IPS DF 6.9 (cell line): Measurements from ENCODE around the gene SPATA6.

Source experiments
- DNase-seq: peaks from one replicate; pipeline ENCODE4 v3.0.0-alpha.2; 2013; ENCODE audit warnings: low read depth, low spot score
- H3K27ac ChIP-seq: one replicate; pipeline ENCODE4 v1.5.1; 2013; ENCODE audit warnings: low read length, control low read depth
- H3K27me3 ChIP-seq: 2 replicates; pipeline ENCODE4 v1.6.1; 2013; ENCODE audit warnings: mild to moderate bottlenecking, low read length; ENCODE audit not compliant: control insufficient read depth, insufficient read depth
- H3K36me3 ChIP-seq: 2 replicates; pipeline ENCODE4 v1.6.1; 2013; ENCODE audit warnings: low read length; ENCODE audit not compliant: control insufficient read depth, insufficient read depth
- H3K4me1 ChIP-seq: 2 replicates; pipeline ENCODE4 v1.6.1; 2013; ENCODE audit warnings: low read length; ENCODE audit not compliant: control insufficient read depth, insufficient read depth
- H3K4me3 ChIP-seq: 2 replicates; pipeline ENCODE4 v1.5.1; 2013; ENCODE audit warnings: mild to moderate bottlenecking, low read length
- H3K9me3 ChIP-seq: 2 replicates; pipeline ENCODE4 v1.6.1; 2013; ENCODE audit warnings: low read length, inconsistent platforms; ENCODE audit not compliant: control insufficient read depth, insufficient read depth
- WGBS: extraction: QIAGEN DNeasy Blood & Tissue Kit; methylation state at CpG from one replicate; pipeline ENCODE4 v1.1.7; 2013; ENCODE audit warnings: mixed read lengths, missing lambda C conversion rate; ENCODE audit not compliant: insufficient read length, insufficient coverage; 5-methylcytosine and 5-hydroxymethylcytosine counted together

SPATA6 gene

GRCh38 chr1:48263041-48263440, 209.0 kb downstream of the SPATA6 start:
- no CpG with 5 or more reads among the region's 1 CpG for WGBS

GRCh38 chr1:48261881-48262400, 210.1 kb downstream of the SPATA6 start:
- H3K4me3 ChIP-seq, result no peak overlapping the region
- no peaks in the 10 kb centered on the region for H3K27me3 ChIP-seq
- no peak overlapping the region for H3K27ac ChIP-seq
- no peaks in the 10 kb centered on the region for H3K4me1 ChIP-seq
- no peak for DNase-seq
- no peaks in the 10 kb centered on the region for H3K9me3 ChIP-seq
- H3K36me3 ChIP-seq, result no peaks in the 10 kb centered on the region

More at GRCh38 chr1:48263041-48263440, 209.0 kb downstream of the SPATA6 start:
- DNase-seq, result no peak
- Histone ChIP-seq H3K4me3 (no peak overlapping the region), H3K36me3 (no peaks in the 10 kb centered on the region), H3K4me1 (no peaks in the 10 kb centered on the region), H3K27me3 (no peaks in the 10 kb centered on the region), H3K9me3 (no peaks in the 10 kb centered on the region), H3K27ac (no peak overlapping the region)

DNA sequence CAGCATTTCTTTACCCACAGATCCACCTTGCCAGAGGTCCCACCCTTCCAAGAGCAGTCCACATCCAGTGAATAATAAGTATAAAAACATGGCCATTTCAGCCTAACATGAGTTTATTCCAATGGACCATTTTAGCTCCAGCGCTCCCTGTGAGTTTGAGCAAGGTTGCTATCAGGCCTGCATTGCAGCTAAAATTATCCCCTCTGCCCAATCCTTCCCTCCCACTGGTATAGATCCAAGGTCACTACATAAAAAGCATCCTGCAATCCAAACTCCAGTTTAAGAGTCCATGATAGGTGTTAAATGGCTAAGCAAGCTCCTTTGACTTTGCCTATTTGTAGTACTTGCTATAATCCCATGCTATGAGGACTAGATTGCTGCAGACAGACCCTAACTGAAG, 213.9 kb downstream of the SPATA6 start:
- H3K36me3 ChIP-seq, result no peaks in the 10 kb centered on the region
- no peak for DNase-seq
- H3K27me3 ChIP-seq, result no peaks in the 10 kb centered on the region
- H3K4me1 ChIP-seq, result no peaks in the 10 kb centered on the region
- no peaks in the 10 kb centered on the region for H3K9me3 ChIP-seq
- H3K27ac ChIP-seq, result no peak overlapping the region
- H3K4me3 ChIP-seq, result no peak overlapping the region
- no CpG with 5 or more reads among the region's 1 CpG for WGBS

DNA sequence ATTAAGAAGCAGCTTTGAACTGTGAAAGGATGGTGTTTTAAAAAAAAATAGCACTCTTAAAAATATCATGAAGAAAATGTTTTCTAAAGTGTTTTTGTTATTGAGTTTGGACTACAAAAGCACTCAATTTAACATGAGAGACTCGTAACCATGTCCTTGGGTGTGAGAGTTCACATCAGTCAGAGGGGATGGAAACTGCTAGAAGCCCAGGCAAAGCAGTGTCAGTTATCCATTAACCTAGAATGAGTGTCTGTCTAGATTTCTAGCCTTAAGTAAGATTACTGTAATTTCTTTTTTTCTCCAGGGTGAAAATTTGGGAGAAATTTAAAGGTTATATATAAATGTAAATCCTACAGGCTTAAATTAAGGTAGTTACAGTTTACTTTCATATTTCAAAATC, 217.8 kb downstream of the SPATA6 start:
- Histone ChIP-seq H3K9me3 (no peaks in the 10 kb centered on the region), H3K4me3 (no peak overlapping the region), H3K27ac (no peak overlapping the region), H3K27me3 (no peaks in the 10 kb centered on the region), H3K36me3 (no peaks in the 10 kb centered on the region), H3K4me1 (no peaks in the 10 kb centered on the region)
- no CpG with 5 or more reads among the region's 1 CpG for WGBS
- no peak for DNase-seq

- Histone ChIP-seq H3K36me3 (no peaks in the 10 kb centered on the region), H3K27me3 (no peaks in the 10 kb centered on the region), H3K9me3 (no peaks in the 10 kb centered on the region), H3K27ac (no peak overlapping the region), H3K4me1 (no peaks in the 10 kb centered on the region), H3K4me3 (no peak overlapping the region)
- no peak for DNase-seq
- WGBS, result no CpG with 5 or more reads among the region's 3 CpGs
Observed at GRCh38 chr1:48251821-48252220, 220.2 kb downstream of the SPATA6 start.

DNA sequence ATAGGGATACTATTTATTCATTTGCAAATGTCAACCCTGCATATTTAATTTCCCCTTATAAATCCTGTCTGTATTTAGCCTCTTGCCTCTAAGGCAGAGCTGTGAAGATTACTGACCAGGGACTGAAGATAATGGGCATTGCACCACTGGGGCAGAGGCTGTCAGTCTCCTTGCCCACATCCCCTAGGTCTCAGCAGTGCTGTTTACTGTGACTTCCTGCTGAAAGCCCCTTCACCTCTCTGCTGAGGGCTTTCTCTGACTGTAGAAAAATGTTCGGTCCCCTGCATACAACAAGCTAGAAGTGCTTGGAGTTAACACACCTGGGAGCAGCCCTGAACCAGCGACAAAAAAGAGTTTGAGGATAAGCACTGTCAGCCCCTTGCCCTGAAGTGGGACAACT, 220.7 kb downstream of the SPATA6 start:
- no peak for DNase-seq
- WGBS, result no CpG with 5 or more reads among the region's 2 CpGs
- no peak overlapping the region for H3K27ac ChIP-seq
- no peaks in the 10 kb centered on the region for H3K36me3 ChIP-seq
- H3K27me3 ChIP-seq, result no peaks in the 10 kb centered on the region
- H3K4me3 ChIP-seq, result no peak overlapping the region
- H3K4me1 ChIP-seq, result no peaks in the 10 kb centered on the region
- no peaks in the 10 kb centered on the region for H3K9me3 ChIP-seq

GRCh38 chr1:48250572-48250971, 221.4 kb downstream of the SPATA6 start:
- no peak for DNase-seq
- H3K36me3 ChIP-seq, result no peaks in the 10 kb centered on the region
- WGBS, result no CpG with 5 or more reads among the region's 3 CpGs
- H3K27me3 ChIP-seq, result no peaks in the 10 kb centered on the region
- H3K4me1 ChIP-seq, result no peaks in the 10 kb centered on the region
- H3K9me3 ChIP-seq, result no peaks in the 10 kb centered on the region
- no peak overlapping the region for H3K27ac ChIP-seq
- H3K4me3 ChIP-seq, result no peak overlapping the region

GRCh38 chr1:48249868-48250267, 222.1 kb downstream of the SPATA6 start:
- WGBS, result no CpG with 5 or more reads among the region's 3 CpGs
- Histone ChIP-seq H3K27me3 (no peaks in the 10 kb centered on the region), H3K4me3 (no peak overlapping the region), H3K9me3 (no peaks in the 10 kb centered on the region), H3K27ac (no peak overlapping the region), H3K4me1 (no peaks in the 10 kb centered on the region), H3K36me3 (no peaks in the 10 kb centered on the region)
- DNase-seq, result peak; percentile 13

DNA sequence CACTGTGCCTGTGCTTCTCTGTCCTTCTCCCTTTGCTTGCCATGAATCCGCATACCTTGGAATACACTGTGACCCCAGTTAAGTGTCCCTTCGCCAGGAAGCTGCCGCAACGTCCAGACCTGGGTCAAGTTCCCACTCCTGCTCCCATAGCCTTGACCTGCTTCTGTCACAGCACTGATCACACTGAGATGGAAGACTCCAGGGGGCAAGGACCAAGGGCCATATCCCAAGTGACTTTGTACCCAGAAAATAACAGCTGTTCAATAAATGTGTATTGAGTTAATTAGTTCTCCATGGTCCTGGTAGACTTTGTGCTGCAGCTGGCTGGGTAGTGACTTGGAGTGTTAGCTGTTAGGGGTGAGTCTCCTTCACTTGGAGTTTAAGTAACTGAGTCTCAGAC, 223.6 kb downstream of the SPATA6 start:
- H3K27me3 ChIP-seq, result no peaks in the 10 kb centered on the region
- no peak overlapping the region for H3K4me3 ChIP-seq
- H3K9me3 ChIP-seq, result no peaks in the 10 kb centered on the region
- no CpG with 5 or more reads among the region's 4 CpGs for WGBS
- no peak overlapping the region for H3K27ac ChIP-seq
- no peaks in the 10 kb centered on the region for H3K36me3 ChIP-seq
- no peaks in the 10 kb centered on the region for H3K4me1 ChIP-seq
- no peak for DNase-seq

DNA sequence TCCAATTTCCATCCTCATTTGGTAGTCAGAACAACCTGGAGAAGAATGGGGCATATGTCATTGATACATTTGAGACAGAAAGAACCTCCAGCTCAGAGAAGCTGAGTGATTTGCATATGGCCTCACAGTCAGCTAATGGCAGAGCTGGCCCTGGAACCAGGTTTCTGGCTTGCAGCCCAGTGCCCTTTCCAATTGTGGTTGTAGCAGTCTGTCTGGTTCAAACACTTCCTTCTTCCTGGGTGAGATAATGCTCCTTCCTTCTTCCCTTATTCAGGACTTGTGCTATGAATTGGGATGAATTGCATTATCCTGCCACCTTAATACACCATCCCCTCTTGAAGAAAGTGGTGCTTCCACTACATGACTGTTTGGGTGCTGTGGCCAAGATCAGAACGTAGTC, 225.3 kb downstream of the SPATA6 start:
- H3K9me3 ChIP-seq, result no peaks in the 10 kb centered on the region
- H3K27me3 ChIP-seq, result no peaks in the 10 kb centered on the region
- H3K27ac ChIP-seq, result no peak overlapping the region
- no peak overlapping the region for H3K4me3 ChIP-seq
- H3K4me1 ChIP-seq, result no peaks in the 10 kb centered on the region
- WGBS, result no CpG with 5 or more reads among the region's 1 CpG
- no peak for DNase-seq
- no peaks in the 10 kb centered on the region for H3K36me3 ChIP-seq
